Measurements from ENCODE around the gene MAPKBP1.

MAPKBP1 gene

GRCh38 chr15:41839781-41840491 lies 65.7 kb downstream of the MAPKBP1 start:
- peak overlapping the region in 5 of 7 experiments; percentile 3 to 24 (median 21) for H3K4me3 ChIP-seq
- peak overlapping the region in 15 of 21 experiments; percentile 17 to 84 (median 75) for H3K27ac ChIP-seq

DNA sequence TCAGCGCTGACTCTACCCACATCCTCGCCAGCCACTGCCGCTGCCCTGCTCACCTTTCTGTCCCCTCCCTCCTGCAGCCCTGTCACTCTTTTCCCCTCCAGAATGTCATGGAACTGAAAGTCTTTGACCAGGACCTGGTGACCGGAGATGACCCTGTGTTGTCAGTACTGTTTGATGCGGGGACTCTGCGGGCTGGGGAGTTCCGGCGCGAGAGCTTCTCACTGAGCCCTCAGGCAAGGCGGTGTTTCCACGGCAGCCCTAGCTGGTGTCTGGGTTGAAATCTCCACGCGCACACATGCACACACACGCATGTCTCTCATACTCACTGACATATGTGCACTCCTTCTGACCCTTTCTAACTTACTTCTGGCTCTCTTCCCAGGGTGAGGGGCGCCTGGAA lies 66.4 kb downstream of the MAPKBP1 start:
- Histone ChIP-seq H3K4me3 (peak overlapping the region in 2 of 7 experiments; percentile 3 to 22), H3K27ac (peak overlapping the region in 7 of 21 experiments; percentile 17 to 84 (median 74))

DNA sequence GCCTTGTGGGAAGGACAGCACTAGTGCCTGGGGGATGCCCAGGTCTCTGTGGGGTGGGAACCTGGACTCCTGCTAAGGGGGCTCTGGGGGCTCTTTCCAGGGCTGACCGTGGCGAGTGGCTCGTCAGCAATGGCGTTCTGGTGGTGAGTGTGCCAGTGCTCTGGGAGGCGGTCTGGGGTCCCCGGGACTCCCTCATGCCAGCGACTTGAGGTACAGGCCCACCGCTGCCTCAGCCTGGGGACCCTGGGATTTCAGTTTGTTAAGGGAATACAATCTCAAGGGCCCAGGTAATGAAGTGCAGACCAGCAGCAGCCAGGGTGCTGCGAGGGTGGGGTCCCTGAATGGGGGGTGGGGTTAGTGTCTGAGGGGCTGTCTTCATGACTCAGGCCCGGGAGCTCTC lies 66.8 kb downstream of the MAPKBP1 start:
- no peak overlapping the region for H3K4me3 ChIP-seq
- H3K27ac ChIP-seq: peak overlapping the region in 2 of 21 experiments; percentile 23 to 66

DNA sequence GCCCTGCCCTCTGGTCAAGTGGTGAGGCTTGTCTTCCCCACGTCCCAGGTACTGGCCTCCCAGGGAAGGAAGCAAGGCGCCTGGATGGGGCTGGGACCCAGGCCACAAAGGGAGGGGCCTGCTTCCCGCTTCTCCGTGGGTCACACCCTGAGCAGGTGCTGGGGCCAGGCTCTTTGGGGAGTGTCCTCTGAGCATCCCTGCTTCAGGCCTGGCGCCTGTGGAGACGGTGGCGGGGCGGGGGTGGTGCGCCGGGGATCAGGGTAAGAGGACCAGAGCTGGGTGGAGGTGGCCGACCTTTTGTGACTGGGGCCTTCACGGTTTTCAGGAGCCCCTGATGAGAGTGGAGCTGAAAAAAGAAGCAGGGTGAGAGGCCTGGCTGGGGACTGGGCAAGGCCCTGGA lies 67.9 kb downstream of the MAPKBP1 start:
- Histone ChIP-seq H3K4me3 (no peak overlapping the region), H3K27ac (no peak overlapping the region)

DNA sequence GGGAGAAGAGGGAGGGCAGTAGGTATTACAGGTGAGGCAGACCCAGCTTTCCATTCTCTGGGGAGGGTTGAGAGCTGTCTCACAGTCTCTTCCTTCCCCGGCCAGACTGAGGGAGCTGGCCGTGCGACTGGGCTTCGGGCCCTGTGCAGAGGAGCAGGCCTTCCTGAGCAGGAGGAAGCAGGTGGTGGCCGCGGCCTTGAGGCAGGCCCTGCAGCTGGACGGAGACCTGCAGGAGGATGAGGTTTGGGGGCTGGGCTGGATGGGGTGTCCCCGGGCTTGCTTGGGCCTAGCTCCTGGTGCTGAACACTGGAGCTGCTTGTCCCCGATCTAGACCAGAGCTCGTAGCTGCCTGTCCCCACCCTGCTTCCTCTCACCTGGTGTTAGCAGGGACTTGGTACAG lies 69.3 kb downstream of the MAPKBP1 start:
- Histone ChIP-seq H3K27ac (no peak overlapping the region), H3K4me3 (no peak overlapping the region)

DNA sequence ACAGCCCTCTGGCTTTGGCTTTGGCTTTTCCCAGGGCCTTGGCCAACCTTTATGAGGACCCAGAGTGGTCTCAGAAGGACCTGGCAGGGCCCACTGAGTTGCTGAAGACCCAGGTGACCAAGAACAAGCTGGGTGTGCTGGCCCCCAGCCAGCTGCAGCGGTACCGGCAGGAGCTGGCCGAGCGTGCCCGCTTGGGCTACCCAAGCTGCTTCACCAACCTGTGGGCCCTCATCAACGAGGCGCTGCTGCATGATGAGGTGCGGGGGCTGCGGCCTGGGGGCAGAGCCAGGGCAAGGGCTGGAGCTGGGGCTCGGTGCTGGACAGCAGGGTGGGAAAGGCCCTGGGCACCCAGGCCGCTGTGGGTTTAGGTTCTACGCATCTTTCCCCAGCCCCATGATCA lies 70.5 kb downstream of the MAPKBP1 start:
- Histone ChIP-seq H3K27ac (no peak overlapping the region), H3K4me3 (no peak overlapping the region)

DNA sequence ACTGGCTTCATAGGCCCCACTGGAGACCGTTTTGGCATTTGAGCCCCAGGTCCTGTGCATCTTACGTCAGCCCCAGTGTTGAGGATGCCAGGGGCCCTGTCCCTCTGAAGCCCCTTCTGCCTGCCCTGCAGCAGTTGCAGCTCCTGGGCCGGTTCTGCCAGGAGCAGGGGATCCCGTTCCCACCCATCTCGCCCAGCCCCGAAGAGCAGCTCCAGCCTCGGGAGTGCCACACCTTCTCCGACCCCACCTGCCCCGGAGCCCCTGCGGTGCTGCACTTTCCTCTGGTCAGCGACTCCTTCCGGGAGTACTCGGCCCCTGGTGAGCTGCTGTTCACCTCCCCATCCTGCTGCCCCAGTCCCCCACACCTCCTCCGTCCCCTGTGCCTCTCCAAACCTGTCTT lies 72.9 kb downstream of the MAPKBP1 start:
- H3K27ac ChIP-seq: no peak overlapping the region

GRCh38 chr15:41847981-41848380 lies 73.7 kb downstream of the MAPKBP1 start:
- Histone ChIP-seq H3K4me3 (no peak overlapping the region), H3K27ac (no peak overlapping the region)

More for the DNA sequence above, 72.9 kb downstream of the MAPKBP1 start:
- H3K4me3 ChIP-seq: no peak overlapping the region

GRCh38 chr15:41848631-41849030 lies 74.3 kb downstream of the MAPKBP1 start:
- Histone ChIP-seq H3K27ac (peak overlapping the region in 4 of 21 experiments; percentile 42 to 65 (median 56)), H3K4me3 (no peak overlapping the region)

DNA sequence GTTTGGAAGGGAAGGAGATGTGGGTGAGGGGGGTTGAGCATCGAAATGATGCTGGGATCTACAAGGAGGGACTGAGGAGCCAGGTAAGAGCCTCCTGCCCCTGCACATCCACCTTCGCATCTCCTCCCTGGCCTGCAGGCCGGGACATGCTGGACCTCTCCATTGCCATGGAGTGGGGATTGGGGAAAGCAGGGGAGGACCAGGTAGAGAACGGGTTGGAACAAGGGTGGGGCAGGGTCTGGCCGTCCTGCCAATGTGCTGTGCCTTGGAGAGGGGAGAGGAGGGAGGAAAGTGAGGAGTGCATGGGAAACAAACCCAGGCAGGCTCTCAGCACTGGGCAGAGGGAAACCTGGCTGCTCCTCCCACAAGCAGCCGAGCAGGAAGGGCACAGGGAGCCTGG lies 74.9 kb downstream of the MAPKBP1 start:
- no peak overlapping the region for H3K4me3 ChIP-seq
- peak overlapping the region in 15 of 21 experiments; percentile 12 to 70 (median 43) for H3K27ac ChIP-seq

GRCh38 chr15:41849861-41850260 lies 75.6 kb downstream of the MAPKBP1 start:
- H3K27ac ChIP-seq: peak overlapping the region in 16 of 21 experiments; percentile 26 to 70 (median 48)

DNA sequence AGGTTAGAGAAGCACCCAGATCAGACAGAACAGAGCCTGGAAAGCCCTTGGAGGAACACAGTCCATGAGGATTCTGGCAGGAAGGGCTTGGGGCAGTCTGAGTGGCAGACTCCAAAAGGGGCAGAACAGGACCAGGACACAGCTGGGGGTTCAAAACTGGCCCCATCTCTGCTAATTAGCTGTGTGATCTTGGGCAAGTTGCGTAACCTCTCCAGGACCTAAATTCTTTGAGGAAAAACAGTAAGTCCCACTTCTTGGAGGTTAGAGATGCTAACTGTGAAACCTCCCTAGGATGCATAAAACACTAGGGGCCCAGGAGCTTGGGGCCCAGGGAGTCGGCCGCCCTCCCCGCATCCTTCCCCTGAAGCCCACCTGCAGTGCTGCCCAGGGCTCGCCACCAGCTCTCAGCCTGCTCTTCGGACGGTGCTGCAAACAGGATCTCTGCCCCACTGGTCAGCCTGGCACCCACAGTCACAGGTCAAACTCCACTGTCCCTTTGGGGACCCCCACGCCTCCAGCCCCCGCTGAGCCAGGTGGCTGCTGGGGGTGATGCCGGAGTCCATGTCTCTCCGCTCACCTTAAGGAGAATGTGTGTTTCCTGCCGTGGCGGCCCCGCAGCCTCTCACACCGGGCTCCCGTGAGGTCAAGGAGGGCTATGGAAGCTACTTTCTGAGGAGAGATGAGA lies 76.3 kb downstream of the MAPKBP1 start:
- H3K27ac ChIP-seq: peak overlapping the region in 9 of 21 experiments; percentile 19 to 67 (median 52)
- no peak overlapping the region for H3K4me3 ChIP-seq

More at GRCh38 chr15:41849861-41850260, 75.6 kb downstream of the MAPKBP1 start:
- H3K4me3 ChIP-seq: no peak overlapping the region

DNA sequence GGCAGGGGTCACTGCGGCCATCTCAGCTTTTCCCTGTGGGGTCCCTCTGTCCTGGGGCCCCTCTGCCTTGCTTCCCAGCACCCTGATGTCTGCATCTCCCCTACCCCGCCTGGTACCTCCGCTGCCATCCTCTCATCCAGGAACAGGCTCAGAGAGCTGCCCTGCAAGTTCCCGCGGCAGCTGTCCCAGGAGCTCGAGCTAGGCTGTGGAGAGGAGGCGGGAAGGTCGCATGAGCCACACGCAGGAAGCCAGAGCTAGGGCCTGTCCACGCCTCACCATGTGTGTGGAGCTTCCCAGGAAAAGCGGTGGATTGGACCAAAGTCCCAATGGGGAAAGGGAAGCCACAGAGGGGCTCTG lies 76.9 kb downstream of the MAPKBP1 start:
- Histone ChIP-seq H3K4me3 (no peak overlapping the region), H3K27ac (no peak overlapping the region)

- Histone ChIP-seq H3K4me3 (no peak overlapping the region), H3K27ac (no peak overlapping the region)
These were observed 77.6 kb downstream of the MAPKBP1 start for GRCh38 chr15:41851755-41852370.

DNA sequence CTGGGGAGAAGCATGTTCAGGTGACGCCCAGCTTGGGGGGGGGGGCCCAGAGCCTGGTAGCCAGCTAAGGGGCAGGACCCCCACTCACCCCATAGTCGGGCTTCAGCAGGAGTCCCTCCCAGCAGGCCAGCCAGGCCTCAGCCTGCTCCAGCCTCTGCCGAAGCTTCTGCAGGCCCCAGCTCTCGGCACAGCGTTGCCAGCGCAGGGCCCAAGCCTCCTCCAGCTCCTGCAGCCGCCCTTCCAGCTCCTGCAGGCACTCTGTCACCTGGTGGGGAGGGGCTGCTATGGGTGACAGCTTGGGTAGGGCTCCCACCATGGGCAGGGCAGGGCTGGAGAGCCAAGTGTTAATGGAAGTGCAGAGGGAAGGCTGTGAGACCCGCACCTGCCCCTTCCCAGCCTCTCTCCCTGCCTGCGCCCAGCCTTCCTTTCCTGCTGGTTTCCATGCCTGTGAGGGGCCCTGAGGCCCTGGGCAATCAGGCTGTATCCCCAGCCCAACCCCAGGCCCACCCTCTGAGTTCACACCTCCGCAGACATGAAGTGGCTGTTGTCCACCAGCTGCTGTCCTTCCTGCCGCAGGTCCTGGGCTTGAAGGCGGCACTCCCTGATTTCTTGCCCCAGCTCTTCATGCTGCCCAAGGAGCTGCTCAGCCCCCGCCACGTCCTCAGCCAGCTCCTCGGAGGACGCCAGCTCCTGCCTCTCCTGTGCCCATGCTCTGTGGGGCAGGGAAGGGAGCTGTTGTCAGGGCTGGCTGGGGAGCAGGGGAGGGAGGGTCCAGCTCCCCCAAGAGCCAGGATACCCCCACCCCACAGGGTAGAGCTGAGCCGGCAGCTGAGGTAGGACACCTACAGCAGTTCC lies 78.7 kb downstream of the MAPKBP1 start:
- Histone ChIP-seq H3K4me3 (no peak overlapping the region), H3K27ac (no peak overlapping the region)

DNA sequence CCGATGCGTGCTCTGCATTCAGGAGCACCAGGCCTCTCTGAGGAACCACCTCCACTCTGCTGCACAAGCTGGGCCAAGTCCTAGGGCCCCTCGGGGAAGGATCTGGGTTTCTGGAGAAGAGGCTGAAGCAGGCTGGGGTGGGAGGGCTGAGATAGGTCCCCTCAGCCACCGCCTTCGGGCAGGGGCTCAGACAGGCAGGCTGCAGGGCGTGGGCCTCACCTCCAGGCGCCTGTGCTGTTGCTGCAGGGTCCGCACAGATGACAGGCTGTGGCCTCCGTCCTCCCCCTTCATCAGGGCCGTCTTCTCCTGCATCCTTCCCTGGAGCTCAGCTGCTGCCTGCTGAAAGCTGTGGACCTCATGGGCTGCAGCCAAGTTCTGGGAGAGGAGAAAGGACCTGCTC lies 79.5 kb downstream of the MAPKBP1 start:
- Histone ChIP-seq H3K27ac (no peak overlapping the region), H3K4me3 (no peak overlapping the region)

DNA sequence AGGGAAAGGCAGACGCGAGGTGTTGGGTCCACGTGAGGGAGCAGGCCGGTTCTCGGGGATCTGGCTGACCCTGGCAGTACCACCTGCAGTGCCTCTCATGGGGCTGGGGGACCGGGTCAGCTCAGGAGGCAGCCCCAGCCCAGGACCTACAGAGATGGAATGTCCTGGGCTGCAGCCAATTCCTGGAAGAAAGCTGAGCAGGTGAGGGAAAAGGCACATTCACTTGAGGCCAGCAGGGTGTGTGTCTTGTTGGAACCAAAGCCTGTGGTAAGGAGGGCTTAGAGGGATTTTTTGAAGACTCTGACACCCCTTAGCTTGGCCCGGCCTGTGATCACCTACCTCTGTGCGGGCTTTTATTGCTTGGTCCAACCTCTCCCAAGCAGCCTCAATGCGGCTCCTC lies 80.2 kb downstream of the MAPKBP1 start:
- Histone ChIP-seq H3K27ac (no peak overlapping the region), H3K4me3 (no peak overlapping the region)

DNA sequence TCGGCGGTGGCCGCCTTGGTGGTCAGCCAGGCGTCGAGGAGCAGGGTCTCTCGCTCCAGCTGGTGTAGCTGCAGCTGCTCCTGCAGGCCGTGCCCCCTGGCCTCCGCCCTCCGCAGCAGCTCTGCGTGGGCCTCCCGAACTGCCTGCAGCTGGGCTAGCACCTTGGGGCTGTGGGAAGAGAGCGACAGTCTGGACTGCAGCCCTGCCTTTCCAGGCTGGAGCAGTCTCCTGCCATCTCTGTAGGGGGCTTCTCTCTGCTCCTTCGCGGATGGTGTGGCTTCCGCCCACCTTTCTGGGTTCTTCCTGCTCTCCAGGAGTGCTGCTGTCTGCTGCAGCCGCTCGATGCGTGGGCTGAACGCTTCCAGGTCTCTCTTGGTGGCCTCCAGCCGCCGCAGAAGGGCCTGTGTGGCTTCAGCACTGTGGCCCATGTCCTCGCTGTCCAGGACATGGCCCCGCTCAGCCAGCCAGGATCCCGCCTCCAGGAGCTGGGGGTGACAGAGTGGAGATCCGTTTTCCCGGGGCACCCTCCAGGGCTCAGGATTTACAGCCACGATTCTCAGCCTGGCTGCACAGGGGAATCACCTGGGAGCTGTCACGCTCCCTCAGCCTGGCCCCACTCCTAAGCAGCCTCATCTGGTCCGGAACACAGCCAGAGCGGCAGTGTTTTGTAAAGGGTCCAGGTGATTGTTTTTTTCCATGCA lies 81.1 kb downstream of the MAPKBP1 start:
- Histone ChIP-seq H3K27ac (no peak overlapping the region), H3K4me3 (no peak overlapping the region)

DNA sequence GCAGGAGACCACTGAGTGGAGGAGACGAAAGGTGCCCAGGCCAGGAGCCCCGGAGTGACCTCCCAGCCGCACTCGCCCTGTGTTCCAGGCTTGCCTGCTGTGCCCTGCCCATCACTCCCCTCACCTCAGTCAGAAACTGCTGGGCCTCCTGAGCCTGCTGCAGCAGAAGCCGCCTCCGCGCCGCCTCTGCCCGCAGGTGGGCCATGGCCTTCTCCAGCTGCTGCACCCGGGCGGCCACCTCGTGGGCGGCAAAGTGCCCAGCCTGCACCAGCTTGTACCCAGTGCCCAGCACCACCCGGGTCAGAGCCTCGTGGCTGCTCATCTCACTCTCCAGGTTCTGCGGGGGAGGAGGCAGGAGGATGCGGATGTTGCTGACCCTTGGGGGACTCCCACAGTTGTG lies 82.0 kb downstream of the MAPKBP1 start:
- H3K27ac ChIP-seq: no peak overlapping the region
- no peak overlapping the region for H3K4me3 ChIP-seq
